C4-2B (cell line): ENCODE results near the gene ELANE.

Experiments used
- CTCF ChIP-seq: fragments of 450-650 bp; conservative IDR thresholded peaks from 2 replicates; pipeline ENCODE4 v1.5.1; 2017; ENCODE audit warnings: mild to moderate bottlenecking
- ZFX ChIP-seq: fragments of 450-650 bp; IDR thresholded peaks from 2 replicates; pipeline ENCODE4 v1.6.1; 2017

DNA sequence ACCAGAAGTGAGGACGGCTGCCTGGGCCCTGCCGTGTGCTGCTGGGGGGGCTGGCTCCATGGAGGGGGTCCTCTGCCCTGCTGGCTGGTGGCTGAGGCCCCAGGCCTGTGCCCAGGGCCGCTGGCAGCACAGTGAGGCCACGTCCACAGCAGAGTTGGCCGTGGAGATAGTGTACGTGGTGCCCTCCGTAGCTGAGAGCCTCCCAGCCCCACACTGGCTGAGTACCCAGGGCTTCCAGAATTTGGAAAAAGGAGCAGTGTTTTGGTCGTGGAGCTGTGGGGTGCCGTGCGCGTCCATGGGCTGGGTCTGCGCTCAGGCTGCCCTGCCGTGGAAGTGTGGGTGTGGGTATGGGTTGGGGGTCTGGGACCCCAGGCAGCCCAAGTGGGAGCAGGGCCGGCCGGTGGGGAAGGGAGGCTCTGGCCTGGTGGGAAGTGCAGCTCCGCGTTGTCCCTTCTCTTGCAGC, 49.0 kb upstream of the ELANE start:
- no peak for TF ChIP-seq CTCF
- no peak for TF ChIP-seq ZFX
